Measurements from ENCODE around the gene MRGPRD. TPM values are rescaled to one million over a fixed set of nuclear protein-coding genes. Genes with fewer than 3 reads are reported as not detected.

Gene MRGPRD
- total and polyA plus RNA-seq, 2 of the 8 experiments (the other 6 are each of a cell fraction or from before 2014, with no cell fraction given), result not detected

- no peak for TF ChIP-seq MAFK (IDR thresholded peaks at IDR 0.05; ENCODE audit: low read depth, low read length)
- no peak for TF ChIP-seq RNF2 (IDR thresholded peaks at IDR 0.05; ENCODE audit: borderline replicate concordance, low read depth, low read length, missing control alignments, poor library complexity, severe bottlenecking)
- no peak for TF ChIP-seq NRF1 (IDR thresholded peaks at IDR 0.05; ENCODE audit: low read depth, low read length)
- no peak for TF ChIP-seq TAF7 (optimal IDR thresholded peaks at IDR 0.05; ENCODE audit: borderline replicate concordance, low read depth, low read length)
- TF ChIP-seq KDM4A (IDR thresholded peaks at IDR 0.05; ENCODE audit: low read depth, low read length, severe bottlenecking), result no peak
- TF ChIP-seq, protein P1, sequence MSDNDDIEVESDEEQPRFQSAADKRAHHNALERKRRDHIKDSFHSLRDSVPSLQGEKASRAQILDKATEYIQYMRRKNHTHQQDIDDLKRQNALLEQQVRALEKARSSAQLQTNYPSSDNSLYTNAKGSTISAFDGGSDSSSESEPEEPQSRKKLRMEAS (IDR thresholded peaks at IDR 0.05), result no peak
These were observed 21.1 kb downstream of the MRGPRD start (continued) for GRCh38 chr11:68959465-68960293.

Measured in H1 (cell line).